NCI-H1105 treated with DMSO at 0.1 percent for 48 hours (cell line): ENCODE measurements around the gene VKORC1.
"Not testable (repeated sequence)": the region's sequence is repeated elsewhere in the genome, so short reads cannot be mapped to it uniquely, and the experiment has no call there.

ENCODE experiments used
- DNase-seq: peaks from one replicate; lab custom pipeline; 2025; lab: John Stamatoyannopoulos, UW

VKORC1 gene

GRCh38 chr16:31094424-31095120 lies at the start of gene VKORC1:
Gene VKORC1, minus strand, starts transcription at chr16:31094797. Its CDS starts 68 bp downstream, at chr16:31094729.
- DNase-seq: peak; percentile 93

- DNase-seq: no peak
Measured at GRCh38 chr16:31143694-31144148, 49.1 kb upstream of the VKORC1 start.

GRCh38 chr16:31143011-31143693 lies 48.6 kb upstream of the VKORC1 start:
- no peak for DNase-seq

- peak; percentile 96 for DNase-seq
Measured at GRCh38 chr16:31142109-31143010, 47.8 kb upstream of the VKORC1 start.

GRCh38 chr16:31141489-31142108 lies 47.0 kb upstream of the VKORC1 start:
- DNase-seq: no peak

GRCh38 chr16:31141071-31141469 lies 46.5 kb upstream of the VKORC1 start:
- DNase-seq: not testable (repeated sequence)

GRCh38 chr16:31138621-31139578 lies 44.3 kb upstream of the VKORC1 start:
- no peak for DNase-seq

GRCh38 chr16:31136822-31137499 lies 42.4 kb upstream of the VKORC1 start:
- not testable (repeated sequence) for DNase-seq

- no peak for DNase-seq
Measured at GRCh38 chr16:31136287-31136662, 41.7 kb upstream of the VKORC1 start.

- DNase-seq: no peak
Measured at GRCh38 chr16:31135535-31136286, 41.1 kb upstream of the VKORC1 start, which contains the start of gene PRSS8. Gene PRSS8, minus strand, starts transcription at chr16:31135727. Its CDS starts 229 bp downstream, at chr16:31135498.

GRCh38 chr16:31134625-31135534 lies 40.3 kb upstream of the VKORC1 start:
- peak; percentile 89 for DNase-seq

- DNase-seq: peak; percentile 4
Measured at GRCh38 chr16:31134091-31134571, 39.5 kb upstream of the VKORC1 start.

- DNase-seq: no peak
Measured at GRCh38 chr16:31133046-31133501, 38.5 kb upstream of the VKORC1 start.

- DNase-seq: no peak
Measured at GRCh38 chr16:31132303-31132979, 37.8 kb upstream of the VKORC1 start.

- DNase-seq: no peak
Measured at GRCh38 chr16:31131841-31132271, 37.3 kb upstream of the VKORC1 start.

- no peak for DNase-seq
Measured at GRCh38 chr16:31131416-31131815, 36.8 kb upstream of the VKORC1 start.

GRCh38 chr16:31130899-31131298 lies 36.3 kb upstream of the VKORC1 start:
- no peak for DNase-seq
